Hepatocyte (in vitro differentiated cells): ENCODE results near the gene TNNI3. TPM values are rescaled to one million over a fixed set of nuclear protein-coding genes. Genes with fewer than 3 reads are reported as not detected.
"Not testable (repeated sequence)": the region's sequence is repeated elsewhere in the genome, so short reads cannot be mapped to it uniquely, and the experiment has no call there.

ENCODE experiments used
- DNase-seq: peaks from one replicate; pipeline ENCODE4 v3.0.0-alpha.2; 2016; ENCODE audit warnings: low spot score
- H2AFZ ChIP-seq: fragments of 200-600 bp; sonication (generic); 2 replicates; pipeline ENCODE4 v1.6.0; 2016; ENCODE audit warnings: antibody characterized with exemption, mild to moderate bottlenecking
- H3K27ac ChIP-seq: fragments of 200-600 bp; sonication (generic); 2 replicates; pipeline ENCODE4 v1.5.1; 2016; ENCODE audit warnings: mild to moderate bottlenecking
- H3K27me3 ChIP-seq: fragments of 200-600 bp; sonication (generic); 2 replicates; pipeline ENCODE4 v1.6.1; 2016
- H3K36me3 ChIP-seq: fragments of 200-600 bp; sonication (generic); replicated peaks from 2 replicates; pipeline ENCODE4 v1.5.1; 2016; ENCODE audit warnings: low read depth; ENCODE audit not compliant: insufficient read depth
- H3K4me1 ChIP-seq: fragments of 200-600 bp; sonication (generic); 2 replicates; pipeline ENCODE4 v1.5.1; 2016; ENCODE audit warnings: mild to moderate bottlenecking, moderate library complexity; ENCODE audit not compliant: insufficient read depth
- H3K4me2 ChIP-seq: fragments of 200-600 bp; sonication (generic); 2 replicates; pipeline ENCODE4 v1.6.0; 2016
- H3K4me3 ChIP-seq: fragments of 200-600 bp; sonication (generic); 2 replicates; pipeline ENCODE4 v1.5.1; 2016; ENCODE audit warnings: mild to moderate bottlenecking
- H3K79me2 ChIP-seq: fragments of 200-600 bp; sonication (generic); 2 replicates; pipeline ENCODE4 v1.6.0; 2017; ENCODE audit warnings: mild to moderate bottlenecking
- H3K9me2 ChIP-seq: fragments of 200-600 bp; sonication (generic); replicated peaks from 2 replicates; pipeline ENCODE4 v1.6.0; 2017; ENCODE audit warnings: mild to moderate bottlenecking; ENCODE audit not compliant: insufficient read depth
- H3K9me3 ChIP-seq: fragments of 200-600 bp; sonication (generic); 2 replicates; pipeline ENCODE4 v1.5.1; 2016; ENCODE audit warnings: low read depth, mild to moderate bottlenecking
- H4K20me1 ChIP-seq: fragments of 200-600 bp; sonication (generic); 2 replicates; pipeline ENCODE4 v1.6.0; 2016; ENCODE audit warnings: mild to moderate bottlenecking; ENCODE audit not compliant: insufficient read depth, poor library complexity, severe bottlenecking
- CTCF ChIP-seq: fragments of 200-600 bp; sonication (generic); IDR thresholded peaks from 2 replicates; pipeline ENCODE4 v1.5.1; 2016; ENCODE audit warnings: antibody characterized with exemption, mild to moderate bottlenecking; ENCODE audit not compliant: poor library complexity
- EZH2 ChIP-seq: fragments of 200-600 bp; sonication (generic); IDR thresholded peaks from 2 replicates; pipeline ENCODE4 v1.6.1; 2016; ENCODE audit warnings: antibody characterized with exemption, mild to moderate bottlenecking, borderline replicate concordance
- EZH2phosphoT487 ChIP-seq: fragments of 200-600 bp; sonication (generic); IDR thresholded peaks from one replicate; pipeline ENCODE4 v1.6.1; 2018; ENCODE audit warnings: antibody characterized with exemption, mild to moderate bottlenecking, low read depth, moderate library complexity; ENCODE audit not compliant: unreplicated experiment, severe bottlenecking
- WGBS: methylation state at CpG from one replicate; pipeline ENCODE4 v1.1.6; 2016; ENCODE audit warnings: low lambda C conversion rate; ENCODE audit errors: missing lambda C conversion rate; 5-methylcytosine and 5-hydroxymethylcytosine counted together
- polyA plus RNA-seq: library from polyadenylated mRNA; unstranded; fragments of >200 nt; fragmentation: Nextera tagmentation; extraction: Ambion mirVana; gene quantifications from 2 replicates; pipeline ENCODE4 v1.2.1, GENCODE V29; 2016
- total RNA-seq: library from RNA; depleted of rRNA; stranded (reverse); fragments of >200 nt; gene quantifications from 2 replicates; pipeline ENCODE4 v1.2.3, GENCODE V29; 2014

Gene TNNI3
- total and polyA plus RNA-seq, 2 experiments from 2014 or later = 1.4 to 2.9 TPM

GRCh38 chr19:55112246-55112776, 45.2 kb downstream of the TNNI3 start:
- no peaks in the 10 kb centered on the region for H3K9me2 ChIP-seq
- peak overlapping the region; percentile 95 for H3K27ac ChIP-seq
- H4K20me1 ChIP-seq = peaks cover 42% of the 10 kb centered on the region
- TF ChIP-seq EZH2phosphoT487 (no peak), EZH2 (no peak), CTCF (no peak)
- H3K4me1 ChIP-seq = peaks cover 29% of the 10 kb centered on the region
- H3K36me3 ChIP-seq = no peaks in the 10 kb centered on the region
- peak overlapping the region; percentile 71 for H3K4me2 ChIP-seq
- H2AFZ ChIP-seq = no peak overlapping the region
- no peak overlapping the region for H3K4me3 ChIP-seq
- H3K27me3 ChIP-seq = no peaks in the 10 kb centered on the region
- peaks cover 65% of the 10 kb centered on the region for H3K79me2 ChIP-seq
- peak; percentile 5 for DNase-seq
- WGBS = 94% methylated on average over 25 of the region's 25 CpGs
- no peaks in the 10 kb centered on the region for H3K9me3 ChIP-seq

DNA sequence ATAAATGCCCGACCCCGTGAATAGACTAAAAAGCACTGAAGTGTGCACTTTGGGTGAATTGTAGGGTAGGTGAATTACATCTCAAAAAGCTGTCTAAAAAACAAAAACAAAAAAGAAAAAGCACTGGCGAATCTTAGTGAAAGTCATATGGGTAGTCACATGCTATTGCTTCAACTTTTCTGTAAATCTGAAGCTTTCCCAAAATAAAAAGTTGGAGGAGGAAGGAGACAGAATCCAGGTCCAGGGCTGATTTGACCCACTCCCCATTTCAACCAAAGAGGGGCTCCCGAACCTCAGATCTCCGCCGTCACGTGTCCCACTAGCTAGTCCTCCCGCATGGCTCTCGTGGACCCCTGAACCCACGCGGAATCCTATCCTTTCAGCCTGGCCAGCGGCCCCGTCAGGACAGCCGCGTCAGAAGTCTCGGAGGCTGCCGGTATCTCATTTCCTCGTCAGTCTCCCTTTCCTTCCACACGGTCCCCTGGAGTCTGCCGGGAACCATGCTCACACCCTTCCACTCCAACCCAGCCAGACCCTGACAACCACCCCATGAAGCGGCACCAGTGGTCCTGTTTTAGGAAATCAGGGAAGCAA, 46.2 kb downstream of the TNNI3 start:
- Histone ChIP-seq H4K20me1 (peaks cover 39% of the 10 kb centered on the region), H3K4me3 (no peak overlapping the region), H3K4me2 (no peak overlapping the region), H3K9me3 (no peaks in the 10 kb centered on the region), H3K4me1 (peaks cover 29% of the 10 kb centered on the region), H3K27me3 (no peaks in the 10 kb centered on the region), H3K36me3 (no peaks in the 10 kb centered on the region), H2AFZ (no peak overlapping the region), H3K79me2 (peaks cover 62% of the 10 kb centered on the region), H3K27ac (no peak overlapping the region), H3K9me2 (no peaks in the 10 kb centered on the region)
- 94% methylated on average over 20 of the region's 21 CpGs for WGBS
- no peak for DNase-seq
- TF ChIP-seq EZH2 (no peak), CTCF (no peak), EZH2phosphoT487 (no peak)

DNA sequence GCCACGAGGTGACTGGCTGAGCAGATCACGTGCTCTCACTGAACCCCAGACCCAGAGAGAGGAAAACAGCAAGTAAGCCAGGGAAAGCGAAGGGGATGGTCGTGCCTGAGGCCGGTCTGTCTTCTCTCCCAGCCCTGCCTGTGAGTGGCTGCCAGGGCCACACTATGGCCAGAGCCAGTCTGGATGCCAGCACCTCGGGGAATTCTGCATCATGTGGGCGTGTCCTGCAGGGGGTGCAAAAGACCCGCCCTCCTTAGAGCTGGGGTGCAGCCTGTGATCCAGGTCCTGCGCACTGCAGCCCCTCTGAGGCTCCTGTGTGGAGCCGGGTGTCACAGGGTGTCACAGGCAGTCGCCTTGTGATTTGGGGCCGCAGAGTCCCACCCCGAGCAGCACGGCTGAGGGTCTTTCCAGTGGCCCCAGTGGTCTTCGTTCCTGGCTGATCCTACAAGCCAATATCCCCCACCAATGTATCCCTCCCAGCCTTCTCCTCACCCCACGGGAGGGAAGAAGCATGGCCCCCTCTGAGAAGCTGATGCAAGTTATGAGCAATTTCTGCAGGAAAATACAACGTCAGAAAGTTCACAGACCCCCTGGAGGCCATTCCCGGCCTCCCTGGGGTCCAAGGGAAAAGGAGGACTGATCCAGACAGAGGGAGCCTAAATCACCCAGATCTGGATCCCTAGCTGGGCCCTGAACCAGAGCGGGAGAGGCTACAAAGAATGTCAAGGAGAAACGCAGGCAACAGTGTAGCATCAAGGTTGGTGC, 47.8 kb downstream of the TNNI3 start:
- Histone ChIP-seq H3K27ac (no peak overlapping the region), H3K36me3 (no peaks in the 10 kb centered on the region), H2AFZ (no peak overlapping the region), H3K4me2 (no peak overlapping the region), H3K9me2 (no peaks in the 10 kb centered on the region), H3K4me3 (no peak overlapping the region), H3K9me3 (no peaks in the 10 kb centered on the region), H4K20me1 (peaks cover 27% of the 10 kb centered on the region), H3K79me2 (peaks cover 46% of the 10 kb centered on the region), H3K4me1 (peaks cover 16% of the 10 kb centered on the region), H3K27me3 (no peaks in the 10 kb centered on the region)
- no peak for DNase-seq
- TF ChIP-seq EZH2 (no peak), EZH2phosphoT487 (no peak), CTCF (no peak)
- WGBS = 95% methylated on average over 20 of the region's 20 CpGs

DNA sequence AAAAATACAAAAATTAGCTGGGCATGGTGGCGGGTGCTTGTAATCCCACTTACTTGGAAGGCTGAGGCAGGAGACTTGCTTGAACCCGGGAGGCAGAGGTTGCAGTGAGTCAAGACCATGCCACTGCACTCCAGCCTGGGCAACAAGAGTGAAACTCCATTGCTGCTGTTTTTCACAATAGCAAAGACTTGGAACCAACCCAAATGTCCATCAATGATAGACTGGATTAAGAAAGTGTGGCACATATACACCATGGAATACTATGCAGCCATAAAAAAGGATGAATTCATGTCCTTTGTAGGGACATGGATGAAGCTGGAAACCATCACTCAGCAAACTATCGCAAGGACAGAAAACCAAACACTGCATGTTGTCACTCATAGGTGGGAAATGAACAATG, 50.3 kb downstream of the TNNI3 start:
- H3K9me3 ChIP-seq, H3K36me3 ChIP-seq, H3K4me2 ChIP-seq, H3K27ac ChIP-seq, H3K4me1 ChIP-seq, H3K9me2 ChIP-seq, H3K27me3 ChIP-seq, DNase-seq, H2AFZ ChIP-seq, H3K4me3 ChIP-seq: not testable (repeated sequence)
- peaks cover 38% of the 10 kb centered on the region for H3K79me2 ChIP-seq
- WGBS = 98% methylated on average over 3 of the region's 3 CpGs
- H4K20me1 ChIP-seq = peaks cover 11% of the 10 kb centered on the region
